Erythroblast (primary cell): ENCODE results near the gene PIGBOS1.

ENCODE experiments used
- GATA1 ChIP-seq: IDR thresholded peaks from 2 replicates; pipeline ENCODE4 v1.6.1; 2011; ENCODE audit warnings: low read depth, mild to moderate bottlenecking, control low read depth, low read length, moderate library complexity
- POLR2A ChIP-seq: IDR thresholded peaks from 2 replicates; pipeline ENCODE4 v1.6.1; 2011; ENCODE audit warnings: mild to moderate bottlenecking, low read length

DNA sequence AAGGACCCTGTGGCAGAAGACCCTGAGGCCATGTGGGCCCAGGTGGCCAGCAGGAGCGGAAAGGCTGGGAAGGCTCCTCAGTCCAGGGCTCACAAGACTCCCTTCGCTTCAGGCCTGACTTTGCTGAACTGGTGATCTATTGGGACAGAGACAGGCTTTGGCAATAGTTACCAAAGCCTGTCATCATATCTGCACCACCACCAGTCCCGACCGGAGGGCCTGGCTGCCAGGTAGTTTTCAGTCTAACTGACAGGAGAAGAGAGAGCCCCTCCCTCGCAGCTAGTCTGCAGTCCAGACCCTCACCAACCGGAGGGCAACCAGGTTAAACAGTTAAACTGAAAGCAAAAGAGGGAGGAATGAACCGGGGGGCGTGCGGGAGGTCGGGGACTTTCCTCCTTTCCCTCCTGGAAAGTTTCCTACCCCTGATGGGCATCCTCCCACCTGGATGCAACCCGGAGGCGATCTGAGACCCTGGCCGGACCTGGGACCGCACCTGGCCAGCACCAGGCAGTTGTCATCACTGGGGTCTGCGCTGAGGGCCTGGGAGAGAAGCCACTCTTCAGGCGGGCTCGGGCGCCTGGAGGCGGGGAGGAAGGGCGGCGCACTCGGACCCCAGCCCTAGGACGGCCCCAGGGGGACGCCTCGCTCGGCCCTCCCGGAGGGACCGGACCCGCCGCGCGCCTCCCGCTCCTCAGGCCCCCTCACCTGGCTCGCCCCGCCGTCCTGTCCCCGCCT lies 29.7 kb downstream of the PIGBOS1 start:
- TF ChIP-seq POLR2A (no peak), GATA1 (no peak)
